Mesendoderm (in vitro differentiated cells): Measurements from ENCODE around the gene PLA2G4D. TPM values are rescaled to one million over a fixed set of nuclear protein-coding genes. Genes with fewer than 3 reads are reported as not detected.

Experiments
- DNase-seq: peaks from one replicate; pipeline ENCODE4 v3.0.0; 2013
- H2AK5ac ChIP-seq: 2 replicates; pipeline ENCODE4 v1.6.1; 2013; ENCODE audit warnings: low read length, inconsistent platforms
- H2BK120ac ChIP-seq: 2 replicates; pipeline ENCODE4 v1.6.1; 2013; ENCODE audit warnings: low read depth, mild to moderate bottlenecking, low read length, moderate library complexity, mixed read lengths
- H2BK15ac ChIP-seq: replicated peaks from 2 replicates; pipeline ENCODE4 v1.6.1; 2013; ENCODE audit warnings: low read depth, mild to moderate bottlenecking, moderate library complexity
- H2BK5ac ChIP-seq: 2 replicates; pipeline ENCODE4 v1.6.1; 2013; ENCODE audit warnings: low read length, inconsistent platforms
- H3K18ac ChIP-seq: 2 replicates; pipeline ENCODE4 v1.6.1; 2013; ENCODE audit warnings: mild to moderate bottlenecking, low read length, mixed read lengths
- H3K23ac ChIP-seq: one replicate; pipeline ENCODE4 v1.6.1; 2013; ENCODE audit warnings: low read length
- H3K27ac ChIP-seq: 2 replicates; pipeline ENCODE4 v1.5.1; 2013; ENCODE audit warnings: low read depth, mild to moderate bottlenecking, inconsistent platforms, low read length, moderate library complexity
- H3K27me3 ChIP-seq: 2 replicates; pipeline ENCODE4 v1.6.1; 2013; ENCODE audit warnings: low read length, control low read depth, mild to moderate bottlenecking, inconsistent platforms; ENCODE audit not compliant: insufficient read depth, poor library complexity
- H3K36me3 ChIP-seq: 2 replicates; pipeline ENCODE4 v1.6.1; 2013; ENCODE audit warnings: low read length, inconsistent platforms; ENCODE audit not compliant: control insufficient read depth, insufficient read depth
- H3K4ac ChIP-seq: one replicate; pipeline ENCODE4 v1.6.1; 2013; ENCODE audit warnings: low read depth, mild to moderate bottlenecking, low read length, moderate library complexity
- H3K4me1 ChIP-seq: 2 replicates; pipeline ENCODE4 v1.6.1; 2013; ENCODE audit warnings: low read depth, low read length, inconsistent platforms; ENCODE audit not compliant: control insufficient read depth
- H3K4me2 ChIP-seq: 2 replicates; pipeline ENCODE4 v1.6.1; 2013; ENCODE audit warnings: low read length
- H3K4me3 ChIP-seq: 2 replicates; pipeline ENCODE4 v1.5.1; 2013; ENCODE audit warnings: mild to moderate bottlenecking, low read length
- H3K56ac ChIP-seq: one replicate; pipeline ENCODE4 v1.6.1; 2013; ENCODE audit warnings: low read length
- H3K79me1 ChIP-seq: 2 replicates; pipeline ENCODE4 v1.6.1; 2013; ENCODE audit warnings: low read length, inconsistent platforms
- H3K79me2 ChIP-seq: 2 replicates; pipeline ENCODE4 v1.6.1; 2013; ENCODE audit warnings: mild to moderate bottlenecking, low read length; ENCODE audit not compliant: control insufficient read depth, insufficient read depth
- H3K9ac ChIP-seq: 2 replicates; pipeline ENCODE4 v1.6.1; 2013; ENCODE audit warnings: low read length, inconsistent platforms
- H4K5ac ChIP-seq: one replicate; pipeline ENCODE4 v1.6.1; 2013; ENCODE audit warnings: low read length
- H4K8ac ChIP-seq: one replicate; pipeline ENCODE4 v1.6.1; 2013; ENCODE audit warnings: low read depth, mild to moderate bottlenecking, control low read depth, low read length, moderate library complexity
- WGBS: extraction: QIAGEN DNeasy Blood & Tissue Kit; methylation state at CpG from one replicate; pipeline ENCODE4 v1.1.7; 2013; ENCODE audit warnings: low lambda C conversion rate, missing lambda C conversion rate; ENCODE audit not compliant: insufficient coverage; ENCODE audit errors: extremely low coverage; 5-methylcytosine and 5-hydroxymethylcytosine counted together
- polyA plus RNA-seq, 2 experiments: library from polyadenylated mRNA; stranded (reverse); fragments of 200-250 nt; gene quantifications; one replicate each; pipeline ENCODE4 v1.2.3, GENCODE V29; 2013

Gene PLA2G4D, protein sequence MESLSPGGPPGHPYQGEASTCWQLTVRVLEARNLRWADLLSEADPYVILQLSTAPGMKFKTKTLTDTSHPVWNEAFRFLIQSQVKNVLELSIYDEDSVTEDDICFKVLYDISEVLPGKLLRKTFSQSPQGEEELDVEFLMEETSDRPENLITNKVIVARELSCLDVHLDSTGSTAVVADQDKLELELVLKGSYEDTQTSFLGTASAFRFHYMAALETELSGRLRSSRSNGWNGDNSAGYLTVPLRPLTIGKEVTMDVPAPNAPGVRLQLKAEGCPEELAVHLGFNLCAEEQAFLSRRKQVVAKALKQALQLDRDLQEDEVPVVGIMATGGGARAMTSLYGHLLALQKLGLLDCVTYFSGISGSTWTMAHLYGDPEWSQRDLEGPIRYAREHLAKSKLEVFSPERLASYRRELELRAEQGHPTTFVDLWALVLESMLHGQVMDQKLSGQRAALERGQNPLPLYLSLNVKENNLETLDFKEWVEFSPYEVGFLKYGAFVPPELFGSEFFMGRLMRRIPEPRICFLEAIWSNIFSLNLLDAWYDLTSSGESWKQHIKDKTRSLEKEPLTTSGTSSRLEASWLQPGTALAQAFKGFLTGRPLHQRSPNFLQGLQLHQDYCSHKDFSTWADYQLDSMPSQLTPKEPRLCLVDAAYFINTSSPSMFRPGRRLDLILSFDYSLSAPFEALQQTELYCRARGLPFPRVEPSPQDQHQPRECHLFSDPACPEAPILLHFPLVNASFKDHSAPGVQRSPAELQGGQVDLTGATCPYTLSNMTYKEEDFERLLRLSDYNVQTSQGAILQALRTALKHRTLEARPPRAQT
- polyA plus RNA-seq (2013, experiment 1 of 2): 0.10 TPM
- polyA plus RNA-seq (2013, experiment 2 of 2): 0.10 TPM

DNA sequence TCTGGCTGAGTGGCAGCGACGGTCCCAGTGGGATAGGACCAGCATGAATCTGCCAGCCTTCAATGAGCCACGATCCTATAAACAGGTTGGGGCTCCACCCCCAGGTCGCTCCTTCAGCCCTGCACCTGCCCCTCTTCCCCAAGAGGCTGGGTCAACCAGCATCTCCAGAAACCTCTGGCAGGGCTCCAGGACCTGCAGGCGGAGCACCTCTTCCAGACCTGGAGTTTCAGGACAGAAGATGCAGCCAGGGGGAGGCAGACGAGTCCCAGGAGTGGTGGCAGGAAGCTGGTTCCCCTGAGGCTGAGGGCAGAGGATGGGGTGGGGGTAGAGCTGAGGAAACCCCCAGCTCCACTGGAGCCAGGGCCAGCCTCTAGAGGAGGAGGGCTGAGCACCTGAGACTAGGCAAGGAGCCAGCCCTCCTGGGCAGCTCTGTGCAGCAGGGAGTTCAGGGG, at the start of gene PLA2G4D:
Gene PLA2G4D (minus strand): TSS at position 51 of the 452 bp plus-strand sequence. CDS start 103 bp downstream, outside the sequence.
- no peaks in the 10 kb centered on the region for H3K79me1 ChIP-seq
- H2BK120ac ChIP-seq: no peak within 1 kb of the TSS
- no peak within 1 kb of the TSS for H2BK15ac ChIP-seq
- H3K18ac ChIP-seq: no peak within 1 kb of the TSS
- H3K4me2 ChIP-seq: no peak within 1 kb of the TSS
- H4K5ac ChIP-seq: no peak within 1 kb of the TSS
- no peaks in the 10 kb centered on the region for H3K27me3 ChIP-seq
- no peak within 1 kb of the TSS for H3K4ac ChIP-seq
- H3K23ac ChIP-seq: no peak within 1 kb of the TSS
- H2AK5ac ChIP-seq: peak within 1 kb of the TSS; percentile 7
- no peaks in the 10 kb centered on the region for H3K79me2 ChIP-seq
- WGBS: no CpG with 5 or more reads among the region's 6 CpGs
- H3K4me3 ChIP-seq: no peak within 1 kb of the TSS
- no peaks in the 10 kb centered on the region for H3K36me3 ChIP-seq
- no peak within 1 kb of the TSS for H3K9ac ChIP-seq
- no peak within 1 kb of the TSS for H4K8ac ChIP-seq
- H3K56ac ChIP-seq: peak within 1 kb of the TSS; percentile 19
- H2BK5ac ChIP-seq: no peak within 1 kb of the TSS
- H3K4me1 ChIP-seq: peaks cover 14% of the 10 kb centered on the region
- DNase-seq: peak; percentile 61
- no peak within 1 kb of the TSS for H3K27ac ChIP-seq

DNA sequence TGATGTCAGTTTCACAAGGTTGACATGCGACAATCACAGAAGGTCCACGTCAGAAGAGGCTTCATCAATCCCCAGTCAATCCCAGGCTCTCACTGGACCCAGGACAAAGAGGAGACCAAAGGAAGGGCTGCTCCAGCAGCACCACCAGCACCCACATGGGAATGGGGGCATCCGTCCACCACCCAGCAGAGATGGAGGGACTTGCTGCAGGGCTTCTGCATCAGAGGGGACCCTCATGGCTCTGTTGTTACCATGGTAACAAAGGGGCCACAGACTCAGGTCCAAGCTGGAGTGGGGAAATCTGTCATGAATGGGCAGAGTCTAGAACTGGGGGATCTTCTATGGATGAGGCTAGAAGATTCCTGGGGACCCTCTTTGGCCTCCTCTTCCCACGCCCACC, 49.0 kb upstream of the PLA2G4D start:
- Histone ChIP-seq H3K27me3 (no peaks in the 10 kb centered on the region), H4K8ac (no peak overlapping the region), H3K4ac (no peak overlapping the region), H2BK15ac (no peak overlapping the region), H3K56ac (no peak overlapping the region), H2BK120ac (no peak overlapping the region), H3K79me1 (no peaks in the 10 kb centered on the region), H3K4me2 (no peak overlapping the region), H3K79me2 (no peaks in the 10 kb centered on the region), H3K27ac (no peak overlapping the region), H3K4me1 (peaks cover 5% of the 10 kb centered on the region), H3K18ac (no peak overlapping the region), H2AK5ac (no peak overlapping the region), H3K36me3 (no peaks in the 10 kb centered on the region), H2BK5ac (no peak overlapping the region), H3K9ac (no peak overlapping the region), H4K5ac (no peak overlapping the region), H3K23ac (no peak overlapping the region), H3K4me3 (no peak overlapping the region)
- WGBS: no CpG with 5 or more reads among the region's 4 CpGs
- no peak for DNase-seq

DNA sequence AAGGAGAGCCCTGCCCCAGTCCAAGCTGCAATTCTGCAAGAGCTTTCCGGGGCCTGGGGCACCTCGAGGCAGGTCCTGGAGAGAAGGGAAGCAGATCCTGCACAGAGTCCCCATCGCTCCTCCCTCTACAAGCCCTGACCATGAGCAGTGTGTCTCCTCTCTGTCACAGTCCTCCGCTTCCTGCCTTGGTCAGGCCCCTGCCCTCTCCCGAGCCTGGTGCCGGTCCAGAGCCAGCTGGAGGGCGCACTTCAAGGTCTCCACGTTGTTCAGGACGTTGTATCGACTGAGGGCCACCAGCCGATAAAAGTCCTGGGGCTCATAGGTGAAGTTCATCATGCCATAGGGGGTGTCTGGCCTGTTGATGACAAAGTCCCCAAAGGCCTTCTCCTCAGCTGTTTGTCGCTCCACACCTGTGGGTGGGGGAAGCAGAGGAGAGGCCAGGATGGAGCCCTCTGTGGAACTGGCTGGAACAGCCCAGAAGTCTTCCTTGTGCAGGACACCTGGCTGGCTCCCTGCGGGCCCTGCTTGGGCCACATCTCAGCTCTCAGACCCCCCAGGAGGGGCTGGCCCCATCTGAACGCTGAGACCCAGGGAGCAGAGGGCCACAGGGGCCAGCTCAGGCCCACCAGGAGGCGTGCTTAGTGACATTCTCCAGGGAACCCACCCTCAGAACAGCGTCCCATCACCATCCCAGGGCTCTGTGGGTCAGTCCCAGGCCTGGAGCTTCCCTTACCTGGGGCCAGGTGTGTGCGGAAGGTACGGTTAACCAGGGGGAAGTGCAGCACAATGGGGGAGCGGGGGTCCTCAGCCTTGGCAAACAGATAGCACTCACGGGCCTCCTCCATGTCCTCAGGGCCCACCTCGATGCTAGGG, 47.7 kb upstream of the PLA2G4D start:
- no peaks in the 10 kb centered on the region for H3K27me3 ChIP-seq

DNA sequence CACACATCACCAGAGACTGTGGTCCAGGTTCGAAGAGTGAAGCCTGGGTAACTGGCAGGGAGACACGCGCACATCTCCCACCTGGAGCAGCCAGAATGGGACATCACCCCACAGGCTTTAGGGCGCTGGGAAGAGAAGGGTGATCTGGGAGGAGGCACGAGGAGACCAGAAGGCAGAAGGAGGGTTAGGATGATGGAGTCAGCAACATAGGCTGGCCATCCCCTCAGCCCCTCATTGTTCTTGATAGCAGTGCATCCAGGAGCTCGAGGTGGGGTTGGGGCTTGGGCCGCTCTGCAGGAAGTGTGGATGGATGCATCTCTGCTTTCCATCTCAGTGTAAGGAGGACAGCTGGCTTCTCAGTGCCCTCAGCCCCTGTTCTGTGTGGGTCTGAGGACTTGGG, 46.9 kb upstream of the PLA2G4D start:
- Histone ChIP-seq H3K4me1 (peaks cover 5% of the 10 kb centered on the region), H3K79me1 (no peaks in the 10 kb centered on the region), H3K27ac (no peak overlapping the region), H3K18ac (no peak overlapping the region), H4K5ac (no peak overlapping the region), H3K36me3 (no peaks in the 10 kb centered on the region), H3K23ac (no peak overlapping the region), H3K4me2 (no peak overlapping the region), H3K9ac (no peak overlapping the region), H2BK5ac (no peak overlapping the region), H3K4ac (no peak overlapping the region), H3K56ac (no peak overlapping the region), H3K79me2 (no peaks in the 10 kb centered on the region), H2AK5ac (no peak overlapping the region), H2BK120ac (no peak overlapping the region), H3K27me3 (no peaks in the 10 kb centered on the region), H3K4me3 (no peak overlapping the region), H2BK15ac (no peak overlapping the region), H4K8ac (no peak overlapping the region)
- WGBS: no CpG with 5 or more reads among the region's 7 CpGs
- DNase-seq: no peak

More for the DNA sequence above, 47.7 kb upstream of the PLA2G4D start:
- Histone ChIP-seq H2BK5ac (no peak overlapping the region), H3K4me1 (peaks cover 5% of the 10 kb centered on the region), H4K5ac (no peak overlapping the region), H3K56ac (no peak overlapping the region), H3K27ac (no peak overlapping the region), H3K79me2 (no peaks in the 10 kb centered on the region), H3K23ac (no peak overlapping the region), H3K36me3 (no peaks in the 10 kb centered on the region), H2BK120ac (no peak overlapping the region), H3K79me1 (no peaks in the 10 kb centered on the region), H3K4ac (no peak overlapping the region), H3K9ac (no peak overlapping the region), H3K4me2 (no peak overlapping the region), H2BK15ac (no peak overlapping the region), H3K4me3 (no peak overlapping the region), H4K8ac (no peak overlapping the region), H3K18ac (no peak overlapping the region), H2AK5ac (no peak overlapping the region)
- no peak for DNase-seq
- no CpG with 5 or more reads among the region's 21 CpGs for WGBS

DNA sequence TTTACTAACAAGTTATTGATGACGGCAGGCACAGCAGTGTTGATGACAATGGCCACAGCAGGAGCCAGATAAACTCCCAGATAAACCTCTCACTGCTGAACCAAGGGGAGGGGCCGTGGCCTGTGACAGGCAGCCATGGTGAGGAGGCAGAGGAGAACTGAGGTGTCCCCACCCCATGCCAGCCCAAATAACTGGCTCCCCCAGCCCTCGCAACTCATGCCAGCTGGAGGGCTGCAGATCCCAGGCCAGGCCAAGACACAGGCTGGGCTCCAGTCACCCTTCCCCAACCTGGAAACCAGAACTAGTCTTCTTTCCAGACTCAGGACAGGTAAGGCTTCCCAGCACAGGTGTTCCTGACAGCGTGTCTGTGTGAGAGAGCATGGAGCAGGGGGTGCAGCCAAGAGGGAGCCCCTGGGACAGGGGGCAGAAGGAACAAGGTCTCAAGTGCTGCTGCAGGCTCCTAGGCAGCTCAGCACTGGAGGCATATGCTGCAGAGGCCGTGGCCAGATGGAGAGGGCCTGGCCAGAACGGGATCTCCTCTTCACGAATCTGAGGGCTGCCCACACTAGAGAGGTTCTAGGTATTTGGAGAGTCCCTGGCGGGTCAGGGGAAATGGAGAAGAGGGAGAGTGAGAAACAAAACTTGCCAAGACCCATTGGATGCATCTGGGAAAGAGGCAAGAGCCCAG, 46.2 kb upstream of the PLA2G4D start:
- H3K27me3 ChIP-seq: no peaks in the 10 kb centered on the region
- H2BK15ac ChIP-seq: no peak overlapping the region

More for the DNA sequence above, 46.2 kb upstream of the PLA2G4D start:
- no CpG with 5 or more reads among the region's 8 CpGs for WGBS
- Histone ChIP-seq H3K4me1 (peaks cover 5% of the 10 kb centered on the region), H3K56ac (no peak overlapping the region), H3K36me3 (no peaks in the 10 kb centered on the region), H3K79me2 (no peaks in the 10 kb centered on the region), H4K8ac (no peak overlapping the region), H4K5ac (no peak overlapping the region), H3K79me1 (no peaks in the 10 kb centered on the region), H3K4me2 (no peak overlapping the region), H3K23ac (no peak overlapping the region), H3K4ac (no peak overlapping the region), H3K4me3 (no peak overlapping the region), H2BK5ac (no peak overlapping the region), H3K9ac (no peak overlapping the region), H2BK120ac (no peak overlapping the region), H3K27ac (no peak overlapping the region), H3K18ac (no peak overlapping the region), H2AK5ac (no peak overlapping the region)
- DNase-seq: peak; percentile 45
